ENCODE data around the gene LHX4. TPM values are rescaled to one million over a fixed set of nuclear protein-coding genes. Genes with fewer than 3 reads are reported as not detected.
A peak's percentile ranks its signal among the peaks of the same experiment; 100 is the strongest.

LHX4 gene
- total and polyA plus RNA-seq, 2 of the 13 experiments (the other 11 are each of a cell fraction or from before 2014, with no cell fraction given): 0.03 to 0.07 TPM

DNA sequence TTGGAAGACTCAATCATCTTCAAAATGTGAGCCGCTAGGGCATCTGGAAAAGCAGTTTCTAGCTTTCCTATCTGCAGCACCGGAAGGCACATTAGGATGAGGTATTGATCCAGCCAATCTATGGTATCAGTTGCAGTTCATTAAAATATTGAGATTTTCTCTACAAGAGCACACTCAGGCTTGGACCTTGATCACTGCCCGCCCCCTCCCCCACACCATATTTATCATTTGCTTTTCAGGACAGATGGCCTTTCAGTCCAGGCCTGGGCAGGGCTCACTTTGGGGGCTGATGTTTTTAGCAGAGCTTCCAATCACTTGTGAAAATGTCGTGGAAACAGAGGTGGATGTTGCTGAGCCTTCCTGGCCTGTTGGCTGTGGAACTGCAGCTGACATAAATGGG is 17.5 kb downstream of the LHX4 start (continued):
- TF ChIP-seq, protein P1, sequence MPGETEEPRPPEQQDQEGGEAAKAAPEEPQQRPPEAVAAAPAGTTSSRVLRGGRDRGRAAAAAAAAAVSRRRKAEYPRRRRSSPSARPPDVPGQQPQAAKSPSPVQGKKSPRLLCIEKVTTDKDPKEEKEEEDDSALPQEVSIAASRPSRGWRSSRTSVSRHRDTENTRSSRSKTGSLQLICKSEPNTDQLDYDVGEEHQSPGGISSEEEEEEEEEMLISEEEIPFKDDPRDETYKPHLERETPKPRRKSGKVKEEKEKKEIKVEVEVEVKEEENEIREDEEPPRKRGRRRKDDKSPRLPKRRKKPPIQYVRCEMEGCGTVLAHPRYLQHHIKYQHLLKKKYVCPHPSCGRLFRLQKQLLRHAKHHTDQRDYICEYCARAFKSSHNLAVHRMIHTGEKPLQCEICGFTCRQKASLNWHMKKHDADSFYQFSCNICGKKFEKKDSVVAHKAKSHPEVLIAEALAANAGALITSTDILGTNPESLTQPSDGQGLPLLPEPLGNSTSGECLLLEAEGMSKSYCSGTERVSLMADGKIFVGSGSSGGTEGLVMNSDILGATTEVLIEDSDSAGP (CRISPR knock-in tag; IDR thresholded peaks at IDR 0.05; ENCODE audit: borderline replicate concordance): peak; percentile 19; the same call in 1 of the 2 replicates
- TF ChIP-seq BCL6 (CRISPR knock-in tag; IDR thresholded peaks at IDR 0.05): peak; percentile 37; the same call in 1 of the 2 replicates
- no peak for TF ChIP-seq REL (CRISPR knock-in tag; conservative IDR thresholded peaks at IDR 0.05)
- TF ChIP-seq, protein P2, sequence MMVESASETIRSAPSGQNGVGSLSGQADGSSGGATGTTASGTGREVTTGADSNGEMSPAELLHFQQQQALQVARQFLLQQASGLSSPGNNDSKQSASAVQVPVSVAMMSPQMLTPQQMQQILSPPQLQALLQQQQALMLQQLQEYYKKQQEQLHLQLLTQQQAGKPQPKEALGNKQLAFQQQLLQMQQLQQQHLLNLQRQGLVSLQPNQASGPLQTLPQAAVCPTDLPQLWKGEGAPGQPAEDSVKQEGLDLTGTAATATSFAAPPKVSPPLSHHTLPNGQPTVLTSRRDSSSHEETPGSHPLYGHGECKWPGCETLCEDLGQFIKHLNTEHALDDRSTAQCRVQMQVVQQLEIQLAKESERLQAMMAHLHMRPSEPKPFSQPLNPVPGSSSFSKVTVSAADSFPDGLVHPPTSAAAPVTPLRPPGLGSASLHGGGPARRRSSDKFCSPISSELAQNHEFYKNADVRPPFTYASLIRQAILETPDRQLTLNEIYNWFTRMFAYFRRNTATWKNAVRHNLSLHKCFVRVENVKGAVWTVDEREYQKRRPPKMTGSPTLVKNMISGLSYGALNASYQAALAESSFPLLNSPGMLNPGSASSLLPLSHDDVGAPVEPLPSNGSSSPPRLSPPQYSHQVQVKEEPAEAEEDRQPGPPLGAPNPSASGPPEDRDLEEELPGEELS (CRISPR knock-in tag; IDR thresholded peaks at IDR 0.05): 0 out of 2 replicates have a peak, but pooled peaks have one; percentile 13
- TF ChIP-seq, protein P3, sequence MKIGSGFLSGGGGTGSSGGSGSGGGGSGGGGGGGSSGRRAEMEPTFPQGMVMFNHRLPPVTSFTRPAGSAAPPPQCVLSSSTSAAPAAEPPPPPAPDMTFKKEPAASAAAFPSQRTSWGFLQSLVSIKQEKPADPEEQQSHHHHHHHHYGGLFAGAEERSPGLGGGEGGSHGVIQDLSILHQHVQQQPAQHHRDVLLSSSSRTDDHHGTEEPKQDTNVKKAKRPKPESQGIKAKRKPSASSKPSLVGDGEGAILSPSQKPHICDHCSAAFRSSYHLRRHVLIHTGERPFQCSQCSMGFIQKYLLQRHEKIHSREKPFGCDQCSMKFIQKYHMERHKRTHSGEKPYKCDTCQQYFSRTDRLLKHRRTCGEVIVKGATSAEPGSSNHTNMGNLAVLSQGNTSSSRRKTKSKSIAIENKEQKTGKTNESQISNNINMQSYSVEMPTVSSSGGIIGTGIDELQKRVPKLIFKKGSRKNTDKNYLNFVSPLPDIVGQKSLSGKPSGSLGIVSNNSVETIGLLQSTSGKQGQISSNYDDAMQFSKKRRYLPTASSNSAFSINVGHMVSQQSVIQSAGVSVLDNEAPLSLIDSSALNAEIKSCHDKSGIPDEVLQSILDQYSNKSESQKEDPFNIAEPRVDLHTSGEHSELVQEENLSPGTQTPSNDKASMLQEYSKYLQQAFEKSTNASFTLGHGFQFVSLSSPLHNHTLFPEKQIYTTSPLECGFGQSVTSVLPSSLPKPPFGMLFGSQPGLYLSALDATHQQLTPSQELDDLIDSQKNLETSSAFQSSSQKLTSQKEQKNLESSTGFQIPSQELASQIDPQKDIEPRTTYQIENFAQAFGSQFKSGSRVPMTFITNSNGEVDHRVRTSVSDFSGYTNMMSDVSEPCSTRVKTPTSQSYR (CRISPR knock-in tag; IDR thresholded peaks at IDR 0.05; ENCODE audit: borderline replicate concordance): peak; percentile 63; the same call in 1 of the 2 replicates
- TF ChIP-seq ZNF12 (CRISPR knock-in tag; IDR thresholded peaks at IDR 0.05): no peak
- TF ChIP-seq, protein P4, sequence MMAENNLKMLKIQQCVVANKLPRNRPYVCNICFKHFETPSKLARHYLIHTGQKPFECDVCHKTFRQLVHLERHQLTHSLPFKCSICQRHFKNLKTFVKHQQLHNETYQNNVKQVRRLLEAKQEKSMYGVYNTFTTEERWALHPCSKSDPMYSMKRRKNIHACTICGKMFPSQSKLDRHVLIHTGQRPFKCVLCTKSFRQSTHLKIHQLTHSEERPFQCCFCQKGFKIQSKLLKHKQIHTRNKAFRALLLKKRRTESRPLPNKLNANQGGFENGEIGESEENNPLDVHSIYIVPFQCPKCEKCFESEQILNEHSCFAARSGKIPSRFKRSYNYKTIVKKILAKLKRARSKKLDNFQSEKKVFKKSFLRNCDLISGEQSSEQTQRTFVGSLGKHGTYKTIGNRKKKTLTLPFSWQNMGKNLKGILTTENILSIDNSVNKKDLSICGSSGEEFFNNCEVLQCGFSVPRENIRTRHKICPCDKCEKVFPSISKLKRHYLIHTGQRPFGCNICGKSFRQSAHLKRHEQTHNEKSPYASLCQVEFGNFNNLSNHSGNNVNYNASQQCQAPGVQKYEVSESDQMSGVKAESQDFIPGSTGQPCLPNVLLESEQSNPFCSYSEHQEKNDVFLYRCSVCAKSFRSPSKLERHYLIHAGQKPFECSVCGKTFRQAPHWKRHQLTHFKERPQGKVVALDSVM (CRISPR knock-in tag; IDR thresholded peaks at IDR 0.05): no peak
- TF ChIP-seq HOXD1 (CRISPR knock-in tag; IDR thresholded peaks at IDR 0.05): no peak
- TF ChIP-seq NCOR1 (IDR thresholded peaks at IDR 0.05; ENCODE audit: borderline replicate concordance, low read length): 0 out of 2 replicates have a peak, but pooled peaks have one; percentile 9
- no peak for TF ChIP-seq MXI1 (IDR thresholded peaks at IDR 0.05; ENCODE audit: borderline replicate concordance, low read depth, low read length)
- TF ChIP-seq, protein P5, sequence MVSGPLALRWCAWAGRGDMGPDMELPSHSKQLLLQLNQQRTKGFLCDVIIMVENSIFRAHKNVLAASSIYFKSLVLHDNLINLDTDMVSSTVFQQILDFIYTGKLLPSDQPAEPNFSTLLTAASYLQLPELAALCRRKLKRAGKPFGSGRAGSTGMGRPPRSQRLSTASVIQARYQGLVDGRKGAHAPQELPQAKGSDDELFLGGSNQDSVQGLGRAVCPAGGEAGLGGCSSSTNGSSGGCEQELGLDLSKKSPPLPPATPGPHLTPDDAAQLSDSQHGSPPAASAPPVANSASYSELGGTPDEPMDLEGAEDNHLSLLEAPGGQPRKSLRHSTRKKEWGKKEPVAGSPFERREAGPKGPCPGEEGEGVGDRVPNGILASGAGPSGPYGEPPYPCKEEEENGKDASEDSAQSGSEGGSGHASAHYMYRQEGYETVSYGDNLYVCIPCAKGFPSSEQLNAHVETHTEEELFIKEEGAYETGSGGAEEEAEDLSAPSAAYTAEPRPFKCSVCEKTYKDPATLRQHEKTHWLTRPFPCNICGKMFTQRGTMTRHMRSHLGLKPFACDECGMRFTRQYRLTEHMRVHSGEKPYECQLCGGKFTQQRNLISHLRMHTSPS (CRISPR knock-in tag; IDR thresholded peaks at IDR 0.05; ENCODE audit: low read depth): no peak
- no peak for TF ChIP-seq KMT2A (CRISPR knock-in tag; IDR thresholded peaks at IDR 0.05)
- TF ChIP-seq HNF4A (CRISPR knock-in tag; IDR thresholded peaks at IDR 0.05): peak; percentile 64; the same call in 1 of the 2 replicates
- TF ChIP-seq ZNF672 (CRISPR knock-in tag; IDR thresholded peaks at IDR 0.05): no peak
- TF ChIP-seq ATF7-NPFF (CRISPR knock-in tag; IDR thresholded peaks at IDR 0.05; ENCODE audit: low read depth): no peak
